NK-92 treated with Interleukin-12 subunit alpha and Interleukin-12 subunit beta, amount 100 ng/mL, for 24 hours (cell line): Measurements from ENCODE around the gene RNF149.

Source experiments
- DNase-seq: peaks from one replicate; lab custom pipeline; 2025; lab: John Stamatoyannopoulos, UW

The RNF149 gene

DNA sequence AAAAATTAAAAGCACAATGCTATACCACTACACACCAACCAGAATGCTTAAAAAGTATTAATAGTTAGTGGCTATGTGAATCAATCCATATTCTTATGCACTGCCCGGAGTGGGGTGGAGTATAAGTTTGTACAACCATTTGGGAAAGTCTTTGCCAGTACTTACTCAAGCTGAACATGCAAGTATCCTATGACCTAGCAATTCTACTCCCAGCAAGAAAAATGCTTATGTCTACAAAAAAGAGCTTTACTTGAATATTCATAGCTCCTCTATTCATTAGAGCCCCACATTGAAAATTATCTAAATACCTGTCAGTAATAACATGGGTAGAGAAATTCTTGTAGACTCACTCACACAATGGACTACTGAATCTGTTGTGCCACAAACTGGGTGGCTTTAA lies 77.3 kb downstream of the RNF149 start:
- no peak for DNase-seq

- DNase-seq: no peak
Observed at GRCh38 chr2:101230541-101231001, 77.9 kb downstream of the RNF149 start.
